Progenitor cell of endocrine pancreas (in vitro differentiated cells): Measurements from ENCODE around the gene DGKI. TPM values are rescaled to one million over a fixed set of nuclear protein-coding genes. Genes with fewer than 3 reads are reported as not detected.

ENCODE experiments used
- DNase-seq: peaks from one replicate; pipeline ENCODE4 v3.0.0; 2021; ENCODE audit warnings: low spot score; ENCODE audit not compliant: unreplicated experiment
- H3K27ac Mint-ChIP-seq: 2 replicates; pipeline ENCODE4 v1.8.0; 2021; ENCODE audit warnings: mild to moderate bottlenecking, moderate library complexity, mixed read lengths
- H3K27me3 Mint-ChIP-seq: 2 replicates; pipeline ENCODE4 v1.8.0; 2021; ENCODE audit warnings: mixed read lengths
- H3K36me3 Mint-ChIP-seq: 2 replicates; pipeline ENCODE4 v1.8.0; 2022; ENCODE audit warnings: mixed read lengths; ENCODE audit not compliant: insufficient read depth
- H3K4me1 Mint-ChIP-seq: 2 replicates; pipeline ENCODE4 v1.8.0; 2021; ENCODE audit warnings: low read depth, mixed read lengths
- H3K4me3 Mint-ChIP-seq: 2 replicates; pipeline ENCODE4 v1.8.0; 2021; ENCODE audit warnings: low read depth, mild to moderate bottlenecking, moderate library complexity, mixed read lengths
- H3K9me3 Mint-ChIP-seq: 2 replicates; pipeline ENCODE4 v1.8.0; 2021; ENCODE audit warnings: low read depth, mixed read lengths
- CTCF ChIP-seq: fragments of 200-600 bp; sonication (generic); IDR thresholded peaks from one replicate; pipeline ENCODE4 v1.5.0; 2021; ENCODE audit warnings: antibody characterized with exemption, mild to moderate bottlenecking; ENCODE audit not compliant: unreplicated experiment
- total RNA-seq: library from RNA; stranded (reverse); gene quantifications from 2 replicates; pipeline ENCODE4 v1.2.1, GENCODE V29; 2021

Gene DGKI
- total RNA-seq, 1 donor from 2014 or later, result 0.41 TPM

GRCh38 chr7:137531671-137532070 is 315.1 kb downstream of the DGKI start:
- Mint-ChIP-seq H3K4me3 (no peak overlapping the region), H3K9me3 (no peaks in the 10 kb centered on the region), H3K27ac (no peak overlapping the region), H3K4me1 (no peaks in the 10 kb centered on the region), H3K36me3 (no peaks in the 10 kb centered on the region), H3K27me3 (no peaks in the 10 kb centered on the region)
- no peak for DNase-seq
- no peak for TF ChIP-seq CTCF

GRCh38 chr7:137527634-137528033 is 319.1 kb downstream of the DGKI start:
- DNase-seq, result no peak
- no peaks in the 10 kb centered on the region for H3K9me3 Mint-ChIP-seq
- no peaks in the 10 kb centered on the region for H3K4me1 Mint-ChIP-seq
- H3K27me3 Mint-ChIP-seq, result no peaks in the 10 kb centered on the region
- H3K27ac Mint-ChIP-seq, result no peak overlapping the region
- no peaks in the 10 kb centered on the region for H3K36me3 Mint-ChIP-seq
- TF ChIP-seq CTCF, result no peak
- no peak overlapping the region for H3K4me3 Mint-ChIP-seq

- H3K27me3 Mint-ChIP-seq, result no peaks in the 10 kb centered on the region
- no peak overlapping the region for H3K4me3 Mint-ChIP-seq
- no peaks in the 10 kb centered on the region for H3K9me3 Mint-ChIP-seq
- TF ChIP-seq CTCF, result no peak
- H3K36me3 Mint-ChIP-seq, result no peaks in the 10 kb centered on the region
- no peak overlapping the region for H3K27ac Mint-ChIP-seq
- no peak for DNase-seq
- no peaks in the 10 kb centered on the region for H3K4me1 Mint-ChIP-seq
Observed at GRCh38 chr7:137523171-137523570, 323.6 kb downstream of the DGKI start.

- no peak overlapping the region for H3K27ac Mint-ChIP-seq
- H3K4me1 Mint-ChIP-seq, result no peaks in the 10 kb centered on the region
- H3K9me3 Mint-ChIP-seq, result no peaks in the 10 kb centered on the region
- no peak overlapping the region for H3K4me3 Mint-ChIP-seq
- no peak for DNase-seq
- TF ChIP-seq CTCF, result no peak
- no peaks in the 10 kb centered on the region for H3K27me3 Mint-ChIP-seq
- no peaks in the 10 kb centered on the region for H3K36me3 Mint-ChIP-seq
Observed at GRCh38 chr7:137521451-137521850, 325.3 kb downstream of the DGKI start.

- H3K9me3 Mint-ChIP-seq, result no peaks in the 10 kb centered on the region
- TF ChIP-seq CTCF, result no peak
- no peaks in the 10 kb centered on the region for H3K36me3 Mint-ChIP-seq
- H3K4me1 Mint-ChIP-seq, result no peaks in the 10 kb centered on the region
- H3K4me3 Mint-ChIP-seq, result no peak overlapping the region
- no peak overlapping the region for H3K27ac Mint-ChIP-seq
- no peak for DNase-seq
- no peaks in the 10 kb centered on the region for H3K27me3 Mint-ChIP-seq
Observed at GRCh38 chr7:137519947-137520346, 326.8 kb downstream of the DGKI start.
